H1 (cell line): ENCODE results near the gene NME3. TPM values are rescaled to one million over a fixed set of nuclear protein-coding genes. Genes with fewer than 3 reads are reported as not detected.

Source experiments
- CTCF ChIA-PET: fragments of 300-600 bp; sonication (Branson Sonifier 250); formaldehyde crosslinking; loops from one replicate; lab custom pipeline; 2021; ENCODE audit not compliant: partially characterized antibody; lab: Charles Lee
- POLR2A ChIA-PET: fragments of 300-600 bp; sonication (Branson Sonifier 250); formaldehyde crosslinking; loops from one replicate; lab custom pipeline; 2021; ENCODE audit warnings: inconsistent platforms; ENCODE audit not compliant: partially characterized antibody; lab: Charles Lee
- DNase-seq, 2 experiments: peaks; one replicate each; pipeline versions ENCODE4 v3.0.0 to v3.0.0-alpha.2; 2010 to 2022; ENCODE audit warnings: low spot score in 2 of 2, low read depth in 1 of 2, mixed read lengths in 1 of 2
- FAIRE-seq: peaks from 2 replicates; lab custom pipeline; 2011; peaks lifted over from hg19 to GRCh38; lab: Jason Lieb, UNC
- H2AFZ ChIP-seq: 2 replicates; pipeline ENCODE4 v1.8.1; 2012; ENCODE audit warnings: low read length, inconsistent platforms
- H2AK5ac ChIP-seq: 2 replicates; pipeline ENCODE4 v1.6.1; 2013; ENCODE audit warnings: low read depth, low read length
- H2BK120ac ChIP-seq: replicated peaks from 2 replicates; pipeline ENCODE3; 2013; ENCODE audit warnings: low read depth, low read length, inconsistent platforms
- H2BK12ac ChIP-seq: 2 replicates; pipeline ENCODE4 v1.6.1; 2013; ENCODE audit warnings: low read depth, low read length
- H2BK15ac ChIP-seq: 2 replicates; pipeline ENCODE4 v1.6.1; 2013; ENCODE audit warnings: low read length
- H2BK20ac ChIP-seq: 2 replicates; pipeline ENCODE4 v1.6.1; 2013; ENCODE audit warnings: low read length
- H2BK5ac ChIP-seq: 2 replicates; pipeline ENCODE4 v1.6.1; 2013; ENCODE audit warnings: low read depth, low read length
- H3K14ac ChIP-seq: 2 replicates; pipeline ENCODE4 v1.6.1; 2013; ENCODE audit warnings: inconsistent platforms; ENCODE audit not compliant: insufficient read length
- H3K18ac ChIP-seq: 2 replicates; pipeline ENCODE4 v1.6.1; 2013; ENCODE audit warnings: low read length; ENCODE audit errors: extremely low read depth
- H3K23ac ChIP-seq: 2 replicates; pipeline ENCODE4 v1.6.1; 2013; ENCODE audit warnings: inconsistent platforms; ENCODE audit not compliant: insufficient read length
- H3K23me2 ChIP-seq: 2 replicates; pipeline ENCODE4 v1.6.1; 2013; ENCODE audit warnings: low read depth, low read length
- H3K27ac ChIP-seq: 2 replicates; pipeline ENCODE4 v1.6.1; 2011; ENCODE audit warnings: low read depth, low read length, inconsistent platforms
- H3K27me3 ChIP-seq, 4 experiments: replicated peaks in 1 of 4; 1 replicate in 1 of 4; 2 replicates in 3 of 4; pipeline versions ENCODE4 v1.6.1 to v1.8.1; 2011 to 2013; ENCODE audit warnings: low read length in 3 of 4, mild to moderate bottlenecking in 3 of 4, inconsistent platforms in 2 of 4, mixed read lengths in 2 of 4, moderate library complexity in 1 of 4; ENCODE audit not compliant: control insufficient read depth in 3 of 4, insufficient read depth in 3 of 4; ENCODE audit errors: extremely low read depth in 1 of 4
- H3K36me3 ChIP-seq, 4 experiments: 2 replicates each; pipeline versions ENCODE4 v1.6.1 to v1.8.1; 2011 to 2013; ENCODE audit warnings: mild to moderate bottlenecking in 4 of 4, low read length in 3 of 4, moderate library complexity in 2 of 4, control low read depth in 1 of 4, inconsistent platforms in 1 of 4; ENCODE audit not compliant: insufficient read depth in 4 of 4, control insufficient read depth in 2 of 4
- H3K4ac ChIP-seq: replicated peaks from 2 replicates; pipeline ENCODE3; 2013; ENCODE audit warnings: low read length, low read depth, mixed read lengths, inconsistent platforms; ENCODE audit not compliant: insufficient read length
- H3K4me1 ChIP-seq, 4 experiments: replicated peaks in 1 of 4; 1 replicate in 1 of 4; 2 replicates in 3 of 4; pipeline versions ENCODE4 v1.6.1 to v1.8.1; 2011 to 2013; ENCODE audit warnings: low read length in 3 of 4, inconsistent platforms in 2 of 4, mixed read lengths in 1 of 4; ENCODE audit not compliant: insufficient read depth in 4 of 4, control insufficient read depth in 3 of 4
- H3K4me2 ChIP-seq, 2 experiments: 2 replicates each; pipeline versions ENCODE4 v1.6.1 to v1.8.1; 2011 to 2013; ENCODE audit warnings: low read depth in 2 of 2, low read length in 2 of 2, control low read depth in 1 of 2, inconsistent platforms in 1 of 2, mild to moderate bottlenecking in 1 of 2; ENCODE audit not compliant: insufficient read depth in 1 of 2
- H3K4me3 ChIP-seq, 4 experiments: fragments of 200-600, 300-600 bp in 1 of 4; sonication (generic), shearing (Covaris generic), sonication (Bioruptor Twin) in 1 of 4; 2 replicates each; pipeline versions ENCODE4 v1.5.1 to v1.8.1; 2011 to 2016; ENCODE audit warnings: low read length in 4 of 4, low read depth in 3 of 4, control low read depth in 2 of 4, inconsistent platforms in 2 of 4, mild to moderate bottlenecking in 2 of 4, mixed read lengths in 1 of 4, moderate library complexity in 1 of 4; ENCODE audit not compliant: insufficient read depth in 2 of 4; ENCODE audit errors: extremely low read depth in 1 of 4
- H3K56ac ChIP-seq: replicated peaks from 2 replicates; pipeline ENCODE3; 2013; ENCODE audit warnings: low read depth, mild to moderate bottlenecking, mixed read lengths, low read length, inconsistent platforms; ENCODE audit not compliant: insufficient read length
- H3K79me1 ChIP-seq: 2 replicates; pipeline ENCODE4 v1.6.1; 2013; ENCODE audit warnings: low read depth, low read length, control low read depth
- H3K79me2 ChIP-seq, 2 experiments: 2 replicates each; pipeline versions ENCODE4 v1.6.1 to v1.8.1; 2012 to 2013; ENCODE audit warnings: low read length in 2 of 2, mild to moderate bottlenecking in 2 of 2, inconsistent platforms in 1 of 2; ENCODE audit not compliant: insufficient read depth in 2 of 2, control insufficient read depth in 1 of 2
- H3K9ac ChIP-seq, 4 experiments: replicated peaks in 1 of 4; 1 replicate in 1 of 4; 2 replicates in 3 of 4; pipeline versions ENCODE4 v1.6.1 to v1.8.1; 2011 to 2013; ENCODE audit warnings: low read depth in 3 of 4, low read length in 3 of 4, control low read depth in 2 of 4, mild to moderate bottlenecking in 2 of 4, moderate library complexity in 2 of 4, inconsistent platforms in 1 of 4; ENCODE audit errors: extremely low read depth in 1 of 4
- H3K9me3 ChIP-seq, 2 experiments: 2 replicates each; pipeline versions ENCODE4 v1.6.1 to v1.8.1; 2012 to 2013; ENCODE audit warnings: mild to moderate bottlenecking in 2 of 2, moderate library complexity in 2 of 2, control low read depth in 1 of 2, inconsistent platforms in 1 of 2, low read depth in 1 of 2, low read length in 1 of 2, mixed read lengths in 1 of 2; ENCODE audit not compliant: insufficient read depth in 2 of 2
- H4K20me1 ChIP-seq, 2 experiments: replicated peaks in 1 of 2; 2 replicates each; pipeline versions ENCODE3 to v1.8.1; 2011 to 2013; ENCODE audit warnings: inconsistent platforms in 2 of 2, low read length in 2 of 2, mild to moderate bottlenecking in 1 of 2; ENCODE audit not compliant: insufficient read depth in 2 of 2, control insufficient read depth in 1 of 2
- H4K5ac ChIP-seq: 2 replicates; pipeline ENCODE4 v1.6.1; 2013; ENCODE audit warnings: low read length, low read depth, mixed read lengths, inconsistent platforms; ENCODE audit not compliant: insufficient read length
- H4K8ac ChIP-seq: 2 replicates; pipeline ENCODE4 v1.8.0; 2013; ENCODE audit warnings: mild to moderate bottlenecking, moderate library complexity, low read length, inconsistent platforms; ENCODE audit not compliant: insufficient read depth; ENCODE audit errors: extremely low read depth
- H4K91ac ChIP-seq: replicated peaks from 2 replicates; pipeline ENCODE3; 2013; ENCODE audit warnings: low read length, mixed read lengths, inconsistent platforms; ENCODE audit not compliant: insufficient read length
- TEAD4 ChIP-seq: IDR thresholded peaks from 2 replicates; pipeline ENCODE4 v1.6.1; 2012; ENCODE audit warnings: low read depth, low read length, inconsistent platforms, mixed read lengths
- WGBS, 2 experiments: shearing (Covaris generic) in 1 of 2; methylation state at CpG; one replicate each; pipeline versions ENCODE4 v1.1.6 to v1.1.7; 2013 to 2015; ENCODE audit warnings: low lambda C conversion rate in 2 of 2, mixed read lengths in 2 of 2, inconsistent platforms in 1 of 2, low coverage in 1 of 2, missing lambda C conversion rate in 1 of 2; ENCODE audit not compliant: insufficient replicate concordance in 2 of 2, insufficient coverage in 1 of 2, insufficient read length in 1 of 2; ENCODE audit errors: extremely low coverage in 1 of 2, missing lambda C conversion rate in 1 of 2; 5-methylcytosine and 5-hydroxymethylcytosine counted together
- polyA plus RNA-seq, 7 experiments: library from polyadenylated mRNA; depleted of rRNA in 3 of 7; stranded (reverse) in 5 of 7; unstranded in 2 of 7; fragments of >200 nt in 5 of 7; fragments of 200-250 nt in 2 of 7; gene quantifications; 1 replicate in 5 of 7; 2 replicates in 1 of 7; 4 replicates in 1 of 7; pipeline versions ENCODE4 v1.2.1 to v1.2.3, GENCODE V29; 2011 to 2013; ENCODE audit warnings: missing spikeins in 2 of 7, mixed read lengths in 2 of 7
- total RNA-seq: library from RNA; stranded (reverse); fragmentation: NEBNext Ultra II Directional; extraction: Animal tissue kit (Norgen Biotek cat#: 25700); gene quantifications from 2 replicates; pipeline ENCODE4 v1.2.1, GENCODE V29; 2021

The NME3 gene
- total and polyA plus RNA-seq, 2 of the 8 experiments (the other 6 are each of a cell fraction or from before 2014, with no cell fraction given) = 72.5 to 163 TPM

- H3K56ac ChIP-seq = no peak overlapping the region
- H3K79me2 ChIP-seq = peaks cover 0 to 8% of the 10 kb centered on the region in 2 experiments; a peak in 1 of 4 replicates
- H3K14ac ChIP-seq = no peak overlapping the region
- H4K8ac ChIP-seq = no peak overlapping the region; the same call in 1 of the 2 replicates
- no peak overlapping the region for H3K4me2 ChIP-seq
- ChIA-PET CTCF (interaction anchor here (0.6 to 0.9 kb wide), 4 partner anchors 13 to 413 kb away, joined by 3 read pairs; no protein-coding TSS in a partner anchor), POLR2A (interaction anchor here (1.0 to 12.0 kb wide), 6 partner anchors 9 to 378 kb away, joined by 3 to 246 read pairs (median 4); partner anchors contain the start of genes EME2, GFER, IGFALS and MRPS34)
- H3K4me3 ChIP-seq = no peak overlapping the region
- H2BK120ac ChIP-seq = no peak overlapping the region
- H3K79me1 ChIP-seq = peaks cover 9% of the 10 kb centered on the region
- H4K5ac ChIP-seq = no peak overlapping the region
- peaks cover 4% of the 10 kb centered on the region for H3K23me2 ChIP-seq
- DNase-seq (no peak), FAIRE-seq (no peak)
- no peak overlapping the region for H3K9ac ChIP-seq
- no peak overlapping the region for H2BK15ac ChIP-seq
- peaks cover 0 to 33% of the 10 kb centered on the region in 2 experiments for H4K20me1 ChIP-seq
- H2BK12ac ChIP-seq = no peak overlapping the region
- no peaks in the 10 kb centered on the region for H3K27me3 ChIP-seq
- H3K18ac ChIP-seq = no peak overlapping the region
- peaks cover 0 to 23% (median 9%) of the 10 kb centered on the region in 4 experiments; a peak in 5 of 8 replicates for H3K36me3 ChIP-seq
- no peak overlapping the region for H2BK20ac ChIP-seq
- no peak overlapping the region for H2AK5ac ChIP-seq
- no peaks in the 10 kb centered on the region for H3K9me3 ChIP-seq
- H3K27ac ChIP-seq = no peak overlapping the region
- H3K4ac ChIP-seq = no peak overlapping the region
- no peak overlapping the region for H2AFZ ChIP-seq
- no peak overlapping the region for H4K91ac ChIP-seq
- no peak overlapping the region for H2BK5ac ChIP-seq
- WGBS, 2 experiments = 85% methylated on average over 29 of the region's 36 CpGs; no CpG with 5 or more reads in 1 of the 2 experiments
- H3K23ac ChIP-seq = no peak overlapping the region
- peaks cover 0 to 10% (median 5%) of the 10 kb centered on the region in 4 experiments; a peak in 5 of 7 replicates for H3K4me1 ChIP-seq
- TF ChIP-seq TEAD4 = no peak
Observed at GRCh38 chr16:1777375-1778199, 6.2 kb upstream of the NME3 start.
